MM.1S (cell line): Measurements from ENCODE around the gene FSIP1.

Source experiments
- EZH2 ChIP-seq: fragments of 300-600 bp; sonication (generic); optimal IDR thresholded peaks from 2 replicates; pipeline ENCODE3; 2017; ENCODE audit warnings: low read depth, mild to moderate bottlenecking, antibody characterized with exemption, low read length, mixed read lengths
- EZH2phosphoT487 ChIP-seq: fragments of 300-600 bp; sonication (generic); IDR thresholded peaks from 2 replicates; pipeline ENCODE4 v1.6.1; 2018; ENCODE audit warnings: antibody characterized with exemption, low read length
- TF ChIP-seq, protein P1 (sequence below): fragments of 300-600 bp; sonication (generic); IDR thresholded peaks from 2 replicates; pipeline ENCODE4 v1.5.1; 2016; ENCODE audit warnings: antibody characterized with exemption, low read length, mixed read lengths

DNA sequence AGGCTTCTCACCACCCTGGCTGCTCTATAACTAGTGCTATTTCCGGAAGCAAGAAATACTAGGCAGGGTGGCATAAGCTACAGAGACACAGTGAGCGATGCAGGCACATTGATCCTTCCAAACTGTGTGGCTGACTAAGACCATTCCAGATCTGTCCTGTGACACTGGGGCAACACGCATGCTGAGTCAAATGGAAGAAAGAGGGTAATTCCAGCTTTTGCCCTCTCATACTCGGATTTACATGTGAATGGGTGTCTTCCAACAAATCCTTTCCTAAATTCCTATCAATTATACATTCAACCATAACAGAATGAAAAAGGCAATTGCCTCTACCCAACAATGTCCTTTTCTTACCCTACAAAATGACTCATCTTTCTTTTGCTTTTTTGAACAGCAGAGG is 5.1 kb downstream of the FSIP1 start:
- TF ChIP-seq, protein P1, sequence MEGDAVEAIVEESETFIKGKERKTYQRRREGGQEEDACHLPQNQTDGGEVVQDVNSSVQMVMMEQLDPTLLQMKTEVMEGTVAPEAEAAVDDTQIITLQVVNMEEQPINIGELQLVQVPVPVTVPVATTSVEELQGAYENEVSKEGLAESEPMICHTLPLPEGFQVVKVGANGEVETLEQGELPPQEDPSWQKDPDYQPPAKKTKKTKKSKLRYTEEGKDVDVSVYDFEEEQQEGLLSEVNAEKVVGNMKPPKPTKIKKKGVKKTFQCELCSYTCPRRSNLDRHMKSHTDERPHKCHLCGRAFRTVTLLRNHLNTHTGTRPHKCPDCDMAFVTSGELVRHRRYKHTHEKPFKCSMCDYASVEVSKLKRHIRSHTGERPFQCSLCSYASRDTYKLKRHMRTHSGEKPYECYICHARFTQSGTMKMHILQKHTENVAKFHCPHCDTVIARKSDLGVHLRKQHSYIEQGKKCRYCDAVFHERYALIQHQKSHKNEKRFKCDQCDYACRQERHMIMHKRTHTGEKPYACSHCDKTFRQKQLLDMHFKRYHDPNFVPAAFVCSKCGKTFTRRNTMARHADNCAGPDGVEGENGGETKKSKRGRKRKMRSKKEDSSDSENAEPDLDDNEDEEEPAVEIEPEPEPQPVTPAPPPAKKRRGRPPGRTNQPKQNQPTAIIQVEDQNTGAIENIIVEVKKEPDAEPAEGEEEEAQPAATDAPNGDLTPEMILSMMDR = no peak
- TF ChIP-seq EZH2 = no peak
- TF ChIP-seq EZH2phosphoT487 = no peak
